Mesangial cell (primary cell): ENCODE results near the gene EGLN3. TPM values are rescaled to one million over a fixed set of nuclear protein-coding genes. Genes with fewer than 3 reads are reported as not detected.

Source experiments
- total RNA-seq: library from RNA; depleted of rRNA; stranded (reverse); fragments of >200 nt; gene quantifications from 2 replicates; pipeline ENCODE4 v1.2.3, GENCODE V29; 2015

EGLN3 gene
- 0.25 and 0.98 TPM in 2 replicates for total RNA-seq

DNA sequence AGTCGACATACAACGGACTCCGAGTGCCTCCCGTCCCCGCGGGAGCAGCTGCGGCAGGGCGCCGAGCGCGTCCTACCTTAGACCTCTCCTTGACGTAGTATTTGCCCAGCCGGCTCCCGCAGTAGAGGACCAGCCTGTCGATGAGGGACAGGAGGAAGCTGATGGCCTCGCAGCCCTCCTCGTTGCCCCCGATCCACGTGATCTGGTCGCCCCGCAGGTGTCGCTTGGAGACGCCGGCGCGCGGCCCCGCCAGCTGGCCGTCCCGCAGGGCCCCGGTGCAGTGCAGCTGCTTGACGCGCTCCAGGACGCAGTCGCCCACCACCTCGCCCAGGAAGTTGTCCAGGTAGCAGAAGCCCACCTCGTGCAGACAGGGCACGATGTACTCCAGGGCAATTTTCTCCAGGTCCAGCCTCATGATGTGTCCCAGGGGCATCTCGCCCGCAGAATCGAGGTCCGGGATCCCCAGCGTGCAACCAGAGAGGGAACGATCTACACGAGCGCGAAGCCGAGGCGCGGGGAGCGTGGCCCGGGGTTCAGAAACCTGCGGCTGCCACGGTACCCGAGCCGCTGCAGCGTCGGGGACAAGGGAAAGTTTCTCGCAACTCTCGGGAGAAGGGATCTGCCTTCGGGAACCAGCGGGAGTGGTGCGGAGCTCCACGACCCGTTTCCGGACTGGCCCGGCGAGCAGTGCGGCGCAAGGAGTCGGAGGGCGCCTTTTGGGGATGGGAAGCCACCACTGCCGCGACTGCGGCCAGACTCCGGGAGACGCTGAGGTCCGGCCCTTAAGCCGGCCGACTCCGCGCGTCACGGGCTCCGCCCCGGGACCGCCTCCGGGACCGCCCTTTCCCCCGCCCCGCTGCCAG is at the start of gene EGLN3:
EGLN3 (minus strand) TSS at position 755 of the 863 bp plus-strand sequence; CDS start at position 433, 322 bp downstream.

